ENCODE results near the gene GPX4. TPM values are rescaled to one million over a fixed set of nuclear protein-coding genes. Genes with fewer than 3 reads are reported as not detected.

The GPX4 gene
- total RNA-seq, 4 donors from 2014 or later = 350 to 485 (median 414) TPM

DNA sequence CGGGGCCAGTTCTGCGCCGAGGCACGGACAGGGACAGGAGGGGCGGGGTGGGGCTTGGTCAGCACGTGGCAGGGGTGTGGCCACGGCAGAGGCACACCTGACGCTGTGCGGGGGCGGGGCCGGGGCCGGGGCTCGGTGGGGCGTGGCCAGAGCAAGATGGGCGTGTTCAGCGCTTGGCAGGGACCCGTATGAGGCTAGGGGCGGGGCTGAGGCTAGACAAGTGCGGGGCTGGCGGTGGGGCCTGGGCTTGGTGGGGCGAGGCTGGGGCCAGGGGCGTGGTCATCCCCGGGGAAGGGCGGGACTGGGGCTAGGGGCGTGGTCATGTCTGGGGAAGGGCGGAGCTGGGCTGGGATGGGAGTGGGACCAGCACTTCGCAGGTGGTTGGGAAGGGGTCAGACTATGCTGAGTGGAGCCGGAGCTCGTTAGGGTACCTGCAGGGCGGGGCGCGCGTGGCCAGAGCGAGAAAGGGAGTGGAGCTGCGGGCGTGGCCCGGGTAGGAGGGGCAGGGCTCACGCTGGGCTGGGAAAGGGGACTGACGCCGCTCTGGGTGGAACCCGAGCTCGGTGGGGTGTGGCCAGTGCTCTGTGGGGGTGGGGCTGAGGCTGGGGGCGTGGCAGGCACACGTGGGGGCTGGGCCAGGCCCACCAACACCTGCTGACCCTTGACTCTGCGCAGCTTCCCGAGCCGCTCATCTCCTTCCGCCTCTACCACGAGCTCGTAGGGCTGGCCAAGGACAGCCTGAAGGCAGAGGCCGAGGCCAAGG is 21.4 kb upstream of the GPX4 start:
- peak; percentile 64 to 91 for DNase-seq
- H3K36me3 ChIP-seq = peaks cover 0 to 2% of the 10 kb centered on the region in 2 donors
- H3K9me3 ChIP-seq = no peaks in the 10 kb centered on the region
- TF ChIP-seq POLR2A (IDR thresholded peaks at IDR 0.05) = no peak
- TF ChIP-seq, protein P1, sequence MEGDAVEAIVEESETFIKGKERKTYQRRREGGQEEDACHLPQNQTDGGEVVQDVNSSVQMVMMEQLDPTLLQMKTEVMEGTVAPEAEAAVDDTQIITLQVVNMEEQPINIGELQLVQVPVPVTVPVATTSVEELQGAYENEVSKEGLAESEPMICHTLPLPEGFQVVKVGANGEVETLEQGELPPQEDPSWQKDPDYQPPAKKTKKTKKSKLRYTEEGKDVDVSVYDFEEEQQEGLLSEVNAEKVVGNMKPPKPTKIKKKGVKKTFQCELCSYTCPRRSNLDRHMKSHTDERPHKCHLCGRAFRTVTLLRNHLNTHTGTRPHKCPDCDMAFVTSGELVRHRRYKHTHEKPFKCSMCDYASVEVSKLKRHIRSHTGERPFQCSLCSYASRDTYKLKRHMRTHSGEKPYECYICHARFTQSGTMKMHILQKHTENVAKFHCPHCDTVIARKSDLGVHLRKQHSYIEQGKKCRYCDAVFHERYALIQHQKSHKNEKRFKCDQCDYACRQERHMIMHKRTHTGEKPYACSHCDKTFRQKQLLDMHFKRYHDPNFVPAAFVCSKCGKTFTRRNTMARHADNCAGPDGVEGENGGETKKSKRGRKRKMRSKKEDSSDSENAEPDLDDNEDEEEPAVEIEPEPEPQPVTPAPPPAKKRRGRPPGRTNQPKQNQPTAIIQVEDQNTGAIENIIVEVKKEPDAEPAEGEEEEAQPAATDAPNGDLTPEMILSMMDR (IDR thresholded peaks at IDR 0.05) = no peak
- intact Hi-C loops (cut with DNase I) = no loop called here
- WGBS, 2 donors = 24 to 33% methylated on average over 18 to 33 of the region's 51 CpGs
- no peaks in the 10 kb centered on the region for H3K27me3 ChIP-seq
- no peak overlapping the region for H3K4me3 ChIP-seq (replicated peaks in 1 of 3)
- H3K27ac ChIP-seq = no peak overlapping the region
- peaks cover 0 to 12% of the 10 kb centered on the region in 2 donors for H3K4me1 ChIP-seq

DNA sequence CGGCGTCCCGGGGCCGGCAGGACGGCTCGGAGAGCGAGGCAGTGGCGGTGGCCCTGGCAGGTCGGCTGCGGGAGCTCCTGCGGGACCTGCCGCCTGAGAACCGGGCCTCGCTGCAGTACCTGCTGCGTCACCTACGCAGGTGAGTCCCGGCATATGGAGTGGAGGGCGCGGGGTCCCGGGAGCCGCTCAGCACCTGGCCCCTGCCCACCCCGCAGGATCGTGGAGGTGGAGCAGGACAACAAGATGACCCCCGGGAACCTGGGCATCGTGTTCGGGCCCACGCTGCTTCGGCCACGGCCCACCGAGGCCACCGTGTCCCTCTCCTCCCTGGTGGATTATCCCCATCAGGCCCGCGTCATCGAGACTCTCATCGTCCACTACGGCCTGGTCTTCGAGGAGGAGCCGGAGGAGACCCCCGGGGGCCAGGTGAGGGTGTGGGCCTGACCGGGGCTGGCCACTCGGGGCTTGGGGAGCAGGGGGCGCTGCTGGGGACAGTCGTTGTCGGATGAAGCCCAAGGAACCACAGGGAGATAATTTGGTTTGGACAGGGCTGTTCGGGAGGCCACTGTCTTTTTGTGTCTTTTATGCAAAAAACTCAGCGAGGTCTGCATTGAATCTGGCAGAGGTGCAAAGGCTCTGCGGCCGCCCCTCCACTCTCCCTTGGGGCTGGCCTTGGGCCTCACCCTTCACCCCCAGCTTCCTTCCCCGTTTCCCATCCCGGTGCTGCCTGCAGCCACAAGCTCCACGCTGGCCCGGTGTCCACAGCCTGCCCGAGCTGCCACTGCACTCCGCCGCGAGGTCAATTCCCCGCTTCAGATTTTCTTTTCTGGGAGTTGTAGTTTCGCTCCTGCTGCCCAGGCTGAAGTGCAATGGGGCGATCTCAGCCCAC is 20.6 kb upstream of the GPX4 start:
- H3K4me3 ChIP-seq (replicated peaks in 1 of 3) = no peak overlapping the region
- no peaks in the 10 kb centered on the region for H3K27me3 ChIP-seq
- 74 to 81% methylated on average over 23 to 38 of the region's 59 CpGs for WGBS, 2 donors
- peaks cover 0 to 9% of the 10 kb centered on the region in 2 donors for H3K4me1 ChIP-seq
- intact Hi-C loops (cut with DNase I) = no loop called here
- no peaks in the 10 kb centered on the region for H3K9me3 ChIP-seq
- peaks cover 6 to 8% of the 10 kb centered on the region in 2 donors for H3K36me3 ChIP-seq
- no peak for DNase-seq
- TF ChIP-seq POLR2A (IDR thresholded peaks at IDR 0.05) = no peak
- TF ChIP-seq, protein P1 (IDR thresholded peaks at IDR 0.05) = no peak
- H3K27ac ChIP-seq = no peak overlapping the region

- 88% methylated on average over 38 to 43 of the region's 43 CpGs for WGBS, 2 donors
- intact Hi-C loops (cut with DNase I) = no loop called here
Measured at GRCh38 chr19:1084024-1084868, 19.5 kb upstream of the GPX4 start.

DNA sequence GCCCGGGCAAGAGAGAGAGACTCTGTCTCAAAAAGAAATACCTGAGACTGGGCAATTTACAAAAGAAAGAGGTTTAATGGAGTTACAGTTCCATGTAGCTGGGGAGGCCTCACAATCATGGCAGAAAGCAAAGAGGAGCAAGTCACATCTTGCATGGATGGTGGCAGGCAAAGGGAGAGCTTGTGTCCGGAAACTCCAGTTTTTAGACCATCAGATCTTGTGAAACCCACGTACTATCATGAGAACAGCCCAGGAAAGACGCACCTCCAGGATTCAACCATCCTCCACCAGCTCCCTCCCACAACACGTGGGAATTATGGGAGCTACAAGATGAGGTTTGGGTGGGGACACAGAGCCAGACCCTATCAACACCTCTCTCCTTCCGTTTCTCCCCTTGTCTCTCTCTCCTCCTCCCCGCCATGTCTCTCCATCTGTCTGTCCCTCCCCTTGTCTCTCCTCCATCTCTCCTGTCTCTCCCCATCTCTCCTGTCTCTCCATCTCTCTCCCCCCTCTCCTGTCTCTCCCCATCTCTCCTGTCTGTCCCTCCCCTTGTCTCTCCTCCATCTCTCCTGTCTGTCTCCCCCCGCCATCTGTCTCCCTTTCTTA is 18.6 kb upstream of the GPX4 start:
- intact Hi-C loops (cut with DNase I) = no loop called here
- Histone ChIP-seq H3K27ac (no peak overlapping the region), H3K27me3 (no peaks in the 10 kb centered on the region), H3K36me3 (peaks cover 19 to 21% of the 10 kb centered on the region in 2 donors), H3K4me1 (peaks cover 0 to 9% of the 10 kb centered on the region in 2 donors), H3K9me3 (no peaks in the 10 kb centered on the region), H3K4me3 (replicated peaks in 1 of 3) (no peak overlapping the region)
- TF ChIP-seq, protein P1 (IDR thresholded peaks at IDR 0.05) = no peak
- no peak for TF ChIP-seq POLR2A (IDR thresholded peaks at IDR 0.05)
- 86 to 87% methylated on average over 8 of the region's 8 CpGs for WGBS, 2 donors
- no peak for DNase-seq

More at GRCh38 chr19:1084024-1084868, 19.5 kb upstream of the GPX4 start:
- Histone ChIP-seq H3K36me3 (peaks cover 14 to 15% of the 10 kb centered on the region in 2 donors), H3K9me3 (no peaks in the 10 kb centered on the region), H3K4me1 (peaks cover 0 to 9% of the 10 kb centered on the region in 2 donors), H3K4me3 (replicated peaks in 1 of 3) (no peak overlapping the region), H3K27me3 (no peaks in the 10 kb centered on the region), H3K27ac (no peak overlapping the region)
- TF ChIP-seq, protein P1 (IDR thresholded peaks at IDR 0.05) = no peak
- no peak for TF ChIP-seq POLR2A (IDR thresholded peaks at IDR 0.05)
- no peak for DNase-seq

Data from thyroid gland (tissue), 4 donors.